ENCODE results near the gene GRK4.
A peak's percentile ranks its signal among the peaks of the same experiment; 100 is the strongest.

GRK4 gene

GRCh38 chr4:2996415-2996814 lies 33.0 kb downstream of the GRK4 start:
- Histone ChIP-seq H2BK5ac (ENCODE audit: low read length) (no peak overlapping the region), H3K4me1 (ENCODE audit: control insufficient read depth in 2 of 2, insufficient read depth in 1 of 2, low read depth in 1 of 2, low read length in 2 of 2) (no peaks in the 10 kb centered on the region), H3K27me3 (ENCODE audit: control insufficient read depth in 3 of 3, insufficient read depth in 3 of 3, low read depth in 1 of 3, low read length in 3 of 3) (no peaks in the 10 kb centered on the region), H2AK5ac (ENCODE audit: low read depth, low read length) (no peak overlapping the region), H4K91ac (ENCODE audit: low read depth, low read length, poor library complexity) (no peak overlapping the region), H3K4me2 (ENCODE audit: insufficient read depth, low read length, poor library complexity, severe bottlenecking) (no peak overlapping the region), H2BK15ac (ENCODE audit: low read length) (no peak overlapping the region), H3K79me1 (ENCODE audit: low read depth, low read length) (no peaks in the 10 kb centered on the region), H3K4ac (ENCODE audit: low read length) (no peak overlapping the region), H2AFZ (ENCODE audit: low read length) (no peak overlapping the region), H4K8ac (ENCODE audit: low read depth, low read length) (no peak overlapping the region), H3K23ac (ENCODE audit: low read depth, low read length, poor library complexity) (no peak overlapping the region), H2BK120ac (ENCODE audit: low read depth, low read length) (no peak overlapping the region), H3K4me3 (ENCODE audit: low read length in 2 of 2) (no peak overlapping the region), H3K18ac (ENCODE audit: low read length) (no peak overlapping the region), H3K36me3 (replicated peaks in 1 of 2; ENCODE audit: control insufficient read depth in 2 of 2, insufficient read depth in 2 of 2, low read length in 2 of 2) (no peaks in the 10 kb centered on the region), H3K27ac (replicated peaks; ENCODE audit: low read length) (no peak overlapping the region), H2BK12ac (ENCODE audit: low read length) (no peak overlapping the region), H3K14ac (ENCODE audit: low read length) (no peak overlapping the region), H3K9ac (ENCODE audit: low read depth, low read length, poor library complexity) (no peak overlapping the region), H3K9me3 (replicated peaks in 1 of 2; ENCODE audit: control insufficient read depth in 2 of 2, insufficient read depth in 1 of 2, low read depth in 1 of 2, low read length in 2 of 2) (no peaks in the 10 kb centered on the region)
- no peak for DNase-seq (ENCODE audit: low spot score)
- WGBS, 2 donors (ENCODE audit: extremely low coverage in 2 of 2, insufficient read length in 2 of 2, insufficient replicate concordance in 1 of 2), result no CpG with 5 or more reads among the region's 4 CpGs

- Histone ChIP-seq H2AK5ac (ENCODE audit: low read depth, low read length) (no peak overlapping the region), H3K27ac (replicated peaks; ENCODE audit: low read length) (no peak overlapping the region), H3K23ac (ENCODE audit: low read depth, low read length, poor library complexity) (no peak overlapping the region), H2BK5ac (ENCODE audit: low read length) (no peak overlapping the region), H3K4me2 (ENCODE audit: insufficient read depth, low read length, poor library complexity, severe bottlenecking) (no peak overlapping the region), H2BK12ac (ENCODE audit: low read length) (no peak overlapping the region), H4K91ac (ENCODE audit: low read depth, low read length, poor library complexity) (no peak overlapping the region), H2AFZ (ENCODE audit: low read length) (no peak overlapping the region), H3K18ac (ENCODE audit: low read length) (no peak overlapping the region), H3K4ac (ENCODE audit: low read length) (no peak overlapping the region), H3K36me3 (replicated peaks in 1 of 2; ENCODE audit: control insufficient read depth in 2 of 2, insufficient read depth in 2 of 2, low read length in 2 of 2) (no peaks in the 10 kb centered on the region), H3K9ac (ENCODE audit: low read depth, low read length, poor library complexity) (no peak overlapping the region), H3K27me3 (ENCODE audit: control insufficient read depth in 3 of 3, insufficient read depth in 3 of 3, low read depth in 1 of 3, low read length in 3 of 3) (no peaks in the 10 kb centered on the region), H2BK120ac (ENCODE audit: low read depth, low read length) (no peak overlapping the region), H3K79me1 (ENCODE audit: low read depth, low read length) (no peaks in the 10 kb centered on the region), H3K14ac (ENCODE audit: low read length) (no peak overlapping the region), H2BK15ac (ENCODE audit: low read length) (no peak overlapping the region), H3K4me3 (ENCODE audit: low read length in 2 of 2) (no peak overlapping the region), H4K8ac (ENCODE audit: low read depth, low read length) (no peak overlapping the region), H3K4me1 (ENCODE audit: control insufficient read depth in 2 of 2, insufficient read depth in 1 of 2, low read depth in 1 of 2, low read length in 2 of 2) (no peaks in the 10 kb centered on the region), H3K9me3 (replicated peaks in 1 of 2; ENCODE audit: control insufficient read depth in 2 of 2, insufficient read depth in 1 of 2, low read depth in 1 of 2, low read length in 2 of 2) (no peaks in the 10 kb centered on the region)
- no CpG with 5 or more reads among the region's 2 CpGs for WGBS, 2 donors (ENCODE audit: extremely low coverage in 2 of 2, insufficient read length in 2 of 2, insufficient replicate concordance in 1 of 2)
- DNase-seq (ENCODE audit: low spot score), result no peak
Measured at GRCh38 chr4:3007724-3008123, 44.4 kb downstream of the GRK4 start.

GRCh38 chr4:3009422-3009821 lies 46.1 kb downstream of the GRK4 start:
- no peaks in the 10 kb centered on the region for H3K4me1 ChIP-seq (ENCODE audit: control insufficient read depth in 2 of 2, insufficient read depth in 1 of 2, low read depth in 1 of 2, low read length in 2 of 2)
- H3K9ac ChIP-seq (ENCODE audit: low read depth, low read length, poor library complexity), result no peak overlapping the region
- H2BK12ac ChIP-seq (ENCODE audit: low read length), result no peak overlapping the region
- H3K18ac ChIP-seq (ENCODE audit: low read length), result no peak overlapping the region
- H2AFZ ChIP-seq (ENCODE audit: low read length), result peak overlapping the region; percentile 2
- H3K14ac ChIP-seq (ENCODE audit: low read length), result no peak overlapping the region
- no peak overlapping the region for H3K4ac ChIP-seq (ENCODE audit: low read length)
- no peaks in the 10 kb centered on the region for H3K27me3 ChIP-seq (ENCODE audit: control insufficient read depth in 3 of 3, insufficient read depth in 3 of 3, low read depth in 1 of 3, low read length in 3 of 3)
- H4K91ac ChIP-seq (ENCODE audit: low read depth, low read length, poor library complexity), result no peak overlapping the region
- no peak overlapping the region for H3K4me2 ChIP-seq (ENCODE audit: insufficient read depth, low read length, poor library complexity, severe bottlenecking)
- no peak overlapping the region for H3K27ac ChIP-seq (replicated peaks; ENCODE audit: low read length)
- no peaks in the 10 kb centered on the region for H3K36me3 ChIP-seq (replicated peaks in 1 of 2; ENCODE audit: control insufficient read depth in 2 of 2, insufficient read depth in 2 of 2, low read length in 2 of 2)
- H2BK15ac ChIP-seq (ENCODE audit: low read length), result no peak overlapping the region
- H4K8ac ChIP-seq (ENCODE audit: low read depth, low read length), result no peak overlapping the region
- no peak overlapping the region for H2BK120ac ChIP-seq (ENCODE audit: low read depth, low read length)
- H3K9me3 ChIP-seq (replicated peaks in 1 of 2; ENCODE audit: control insufficient read depth in 2 of 2, insufficient read depth in 1 of 2, low read depth in 1 of 2, low read length in 2 of 2), result no peaks in the 10 kb centered on the region
- DNase-seq (ENCODE audit: low spot score), result peak; percentile 11
- no peaks in the 10 kb centered on the region for H3K79me1 ChIP-seq (ENCODE audit: low read depth, low read length)
- no peak overlapping the region for H3K4me3 ChIP-seq (ENCODE audit: low read length in 2 of 2)
- H2AK5ac ChIP-seq (ENCODE audit: low read depth, low read length), result no peak overlapping the region
- H3K23ac ChIP-seq (ENCODE audit: low read depth, low read length, poor library complexity), result no peak overlapping the region
- no peak overlapping the region for H2BK5ac ChIP-seq (ENCODE audit: low read length)
- WGBS, 2 donors (ENCODE audit: extremely low coverage in 2 of 2, insufficient read length in 2 of 2, insufficient replicate concordance in 1 of 2), result no CpG with 5 or more reads among the region's 7 CpGs

GRCh38 chr4:3010577-3010976 lies 47.2 kb downstream of the GRK4 start:
- H4K91ac ChIP-seq (ENCODE audit: low read depth, low read length, poor library complexity), result no peak overlapping the region
- no peak overlapping the region for H2AK5ac ChIP-seq (ENCODE audit: low read depth, low read length)
- H2BK5ac ChIP-seq (ENCODE audit: low read length), result no peak overlapping the region
- no peak overlapping the region for H3K27ac ChIP-seq (replicated peaks; ENCODE audit: low read length)
- no peaks in the 10 kb centered on the region for H3K36me3 ChIP-seq (replicated peaks in 1 of 2; ENCODE audit: control insufficient read depth in 2 of 2, insufficient read depth in 2 of 2, low read length in 2 of 2)
- H3K23ac ChIP-seq (ENCODE audit: low read depth, low read length, poor library complexity), result no peak overlapping the region
- no peak overlapping the region for H3K4ac ChIP-seq (ENCODE audit: low read length)
- no peak overlapping the region for H3K18ac ChIP-seq (ENCODE audit: low read length)
- no peak overlapping the region for H2BK12ac ChIP-seq (ENCODE audit: low read length)
- no peaks in the 10 kb centered on the region for H3K79me1 ChIP-seq (ENCODE audit: low read depth, low read length)
- H3K14ac ChIP-seq (ENCODE audit: low read length), result no peak overlapping the region
- no CpG with 5 or more reads among the region's 2 CpGs for WGBS, 2 donors (ENCODE audit: extremely low coverage in 2 of 2, insufficient read length in 2 of 2, insufficient replicate concordance in 1 of 2)
- no peak overlapping the region for H2AFZ ChIP-seq (ENCODE audit: low read length)
- H3K4me1 ChIP-seq (ENCODE audit: control insufficient read depth in 2 of 2, insufficient read depth in 1 of 2, low read depth in 1 of 2, low read length in 2 of 2), result no peaks in the 10 kb centered on the region
- H3K27me3 ChIP-seq (ENCODE audit: control insufficient read depth in 3 of 3, insufficient read depth in 3 of 3, low read depth in 1 of 3, low read length in 3 of 3), result no peaks in the 10 kb centered on the region
- no peak for DNase-seq (ENCODE audit: low spot score)
- H3K4me3 ChIP-seq (ENCODE audit: low read length in 2 of 2), result no peak overlapping the region
- no peak overlapping the region for H3K9ac ChIP-seq (ENCODE audit: low read depth, low read length, poor library complexity)
- H3K4me2 ChIP-seq (ENCODE audit: insufficient read depth, low read length, poor library complexity, severe bottlenecking), result no peak overlapping the region
- H2BK15ac ChIP-seq (ENCODE audit: low read length), result no peak overlapping the region
- no peak overlapping the region for H2BK120ac ChIP-seq (ENCODE audit: low read depth, low read length)
- H3K9me3 ChIP-seq (replicated peaks in 1 of 2; ENCODE audit: control insufficient read depth in 2 of 2, insufficient read depth in 1 of 2, low read depth in 1 of 2, low read length in 2 of 2), result no peaks in the 10 kb centered on the region
- no peak overlapping the region for H4K8ac ChIP-seq (ENCODE audit: low read depth, low read length)
